ENCODE measurements around the gene ZMYND12. TPM values are rescaled to one million over a fixed set of nuclear protein-coding genes. Genes with fewer than 3 reads are reported as not detected.

Gene ZMYND12
- total and polyA plus RNA-seq, 2 of the 4 experiments (the other 2 are of a cell fraction): under 0.01 to 0.03 TPM

DNA sequence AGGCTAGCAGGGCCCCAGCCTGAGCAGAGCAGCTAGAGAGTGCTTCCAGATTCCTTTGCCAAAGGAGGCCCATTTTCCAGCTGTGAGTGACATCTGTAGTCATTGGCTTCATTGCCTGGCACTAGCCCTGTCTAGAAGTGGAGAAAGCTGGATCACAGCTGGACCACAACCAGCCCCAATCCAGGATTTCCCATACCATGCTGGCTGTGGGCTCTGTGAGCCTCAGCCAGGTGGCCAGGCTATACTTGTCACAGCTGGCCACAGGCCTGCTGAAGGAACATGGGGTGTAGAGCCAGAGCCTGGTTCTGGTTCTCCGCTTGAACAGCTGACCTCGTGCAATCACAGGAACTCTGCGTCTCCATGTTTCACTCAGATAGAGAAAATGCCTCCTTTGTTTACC is 38.7 kb downstream of the ZMYND12 start:
- Histone ChIP-seq H2AK9ac (replicated peaks; ENCODE audit: low read depth, low read length, poor library complexity) (peak overlapping the region; percentile 86), H3K56ac (ENCODE audit: extremely low read depth, insufficient read depth, low read length) (no peak overlapping the region), H2BK20ac (ENCODE audit: low read depth, low read length) (no peak overlapping the region), H3K14ac (replicated peaks; ENCODE audit: low read depth, low read length) (no peak overlapping the region), H4K5ac (ENCODE audit: low read depth, low read length) (no peak overlapping the region), H3K23ac (ENCODE audit: low read depth, low read length) (no peak overlapping the region), H2BK15ac (ENCODE audit: low read depth, low read length) (no peak overlapping the region), H2AFZ (replicated peaks; ENCODE audit: low read length, poor library complexity) (no peak overlapping the region), H3K4me3 (ENCODE audit: insufficient read depth, low read depth, low read length) (no peak overlapping the region), H2BK120ac (ENCODE audit: low read depth, low read length) (no peak overlapping the region), H2BK5ac (ENCODE audit: low read depth, low read length, poor library complexity, severe bottlenecking) (no peak overlapping the region), H4K20me1 (ENCODE audit: insufficient read depth, low read length) (no peaks in the 10 kb centered on the region), H2AK5ac (ENCODE audit: low read depth, low read length) (no peak overlapping the region), H4K8ac (ENCODE audit: low read depth in 2 of 2, low read length in 2 of 2) (no peak overlapping the region), H3K18ac (ENCODE audit: low read depth, low read length) (no peak overlapping the region), H4K91ac (ENCODE audit: insufficient read depth, low read depth, low read length) (no peak overlapping the region), H3K9ac (ENCODE audit: low read depth, low read length) (no peak overlapping the region), H3K27ac (ENCODE audit: insufficient read depth, low read length) (no peak overlapping the region), H3K79me1 (ENCODE audit: low read depth in 1 of 2, low read length in 2 of 2) (no peaks in the 10 kb centered on the region), H3K36me3 (ENCODE audit: control insufficient read depth, insufficient read depth, low read length) (no peaks in the 10 kb centered on the region), H3K4me1 (ENCODE audit: control insufficient read depth, insufficient read depth, low read length) (peaks cover 3% of the 10 kb centered on the region; the same call in 1 of the 2 replicates), H3K4ac (ENCODE audit: low read depth, low read length) (no peak overlapping the region), H3K27me3 (ENCODE audit: control insufficient read depth, insufficient read depth, low read length) (peaks cover 32% of the 10 kb centered on the region), H3K9me3 (ENCODE audit: control insufficient read depth, insufficient read depth, low read length) (no peaks in the 10 kb centered on the region), H3K4me2 (ENCODE audit: low read depth, low read length) (no peak overlapping the region), H3K9me1 (ENCODE audit: insufficient read depth, low read length) (no peaks in the 10 kb centered on the region)
- ATAC-seq (ENCODE audit: low read depth): no peak
- ChIA-PET POLR2A (ENCODE audit: unreplicated experiment) (no interaction called here), CTCF (no interaction called here)
- WGBS, 2 experiments (ENCODE audit: extremely low coverage in 2 of 2, insufficient read length in 1 of 2): no CpG with 5 or more reads among the region's 3 CpGs
- no peak for DNase-seq
- dilution Hi-C loops (cut with HindIII; ENCODE audit: low sequenced_read_pairs, unreplicated experiment): no loop called here
- TF ChIP-seq CHD1 (IDR thresholded peaks at IDR 0.05; ENCODE audit: low read depth, low read length) (no peak), CTCF (conservative IDR thresholded peaks at IDR 0.05; ENCODE audit: low read depth, low read length) (no peak), NFE2L2 (IDR thresholded peaks at IDR 0.05; ENCODE audit: low read depth, low read length) (no peak), RFX5 (IDR thresholded peaks at IDR 0.05; ENCODE audit: low read depth, low read length) (no peak), MAFK (IDR thresholded peaks at IDR 0.05; ENCODE audit: low read depth, low read length) (no peak), MAZ (IDR thresholded peaks at IDR 0.05; ENCODE audit: borderline replicate concordance, low read depth, low read length) (no peak), CEBPB (IDR thresholded peaks at IDR 0.05; ENCODE audit: low read depth, low read length) (no peak), RCOR1 (IDR thresholded peaks at IDR 0.05; ENCODE audit: insufficient replicate concordance, low read length) (no peak), SMC3 (IDR thresholded peaks at IDR 0.05; ENCODE audit: low read depth, low read length) (no peak), MXI1 (IDR thresholded peaks at IDR 0.05; ENCODE audit: borderline replicate concordance, low read depth, low read length) (no peak), BHLHE40 (IDR thresholded peaks at IDR 0.05; ENCODE audit: low read depth, low read length) (no peak), RAD21 (IDR thresholded peaks at IDR 0.05; ENCODE audit: low read length) (no peak), FOS (IDR thresholded peaks at IDR 0.05; ENCODE audit: low read depth, low read length) (no peak)
- no TSS peak for BruUV-seq (replicated peaks)
- in situ Hi-C loops (cut with MboI; ENCODE audit: low sequenced_read_pairs): no loop called here
- intact Hi-C loops (cut with micrococcal nuclease): no loop called here

Measured in IMR-90 (cell line).